ENCODE measurements around the gene GRK4.

- TF ChIP-seq CTCF (conservative IDR thresholded peaks at IDR 0.05; ENCODE audit: low read depth, low read length) (no peak), ELK1 (IDR thresholded peaks at IDR 0.05; ENCODE audit: borderline replicate concordance, low read depth, low read length) (no peak), MAZ (IDR thresholded peaks at IDR 0.05; ENCODE audit: borderline replicate concordance, low read depth, low read length) (no peak), RFX5 (IDR thresholded peaks at IDR 0.05; ENCODE audit: low read depth, low read length) (no peak), POLR2A (IDR thresholded peaks at IDR 0.05; ENCODE audit: low read depth, low read length) (no peak), CHD1 (IDR thresholded peaks at IDR 0.05; ENCODE audit: low read depth, low read length) (no peak), SMC3 (IDR thresholded peaks at IDR 0.05; ENCODE audit: low read depth, low read length) (no peak), MAFK (IDR thresholded peaks at IDR 0.05; ENCODE audit: low read depth, low read length) (no peak), USF2 (IDR thresholded peaks at IDR 0.05; ENCODE audit: low read depth, low read length) (no peak), RCOR1 (IDR thresholded peaks at IDR 0.05; ENCODE audit: insufficient replicate concordance, low read length) (no peak)
Observed at GRCh38 chr4:2924286-2924685, 39.1 kb upstream of the GRK4 start.
